ENCODE results near the gene KRTAP1-4.

Gene KRTAP1-4

DNA sequence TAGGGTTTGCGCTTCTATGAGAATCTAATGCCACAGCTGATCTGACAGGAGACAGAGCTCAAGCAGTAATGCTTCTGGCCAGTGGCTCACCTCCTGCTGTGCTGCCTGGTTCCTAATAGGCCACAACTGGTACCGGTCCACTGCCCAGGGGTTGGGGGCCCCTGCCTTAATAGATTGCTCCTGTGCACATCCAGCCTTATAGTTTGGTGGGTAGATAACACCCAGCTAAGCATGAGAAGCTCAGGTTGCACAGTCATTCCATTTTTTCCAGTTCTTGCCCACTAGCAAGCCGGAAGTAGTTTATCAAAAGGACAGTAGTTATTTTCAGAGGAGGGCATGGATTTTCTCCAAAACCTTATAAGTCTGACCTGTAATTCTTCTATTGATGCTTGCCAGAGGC is 10.6 kb downstream of the KRTAP1-4 start:
- H3K27me3 ChIP-seq (ENCODE audit: control insufficient read depth, low read length): no peaks in the 10 kb centered on the region
- H3K27ac ChIP-seq (ENCODE audit: low read depth, low read length): no peak overlapping the region
- no peaks in the 10 kb centered on the region for H3K4me1 ChIP-seq (ENCODE audit: control insufficient read depth, low read length)
- H3K4me2 ChIP-seq (ENCODE audit: low read length): no peak overlapping the region
- no peaks in the 10 kb centered on the region for H3K9me3 ChIP-seq (ENCODE audit: control insufficient read depth, insufficient read depth, low read length)
- no peaks in the 10 kb centered on the region for H4K20me1 ChIP-seq (ENCODE audit: control insufficient read depth, insufficient read depth, low read depth, low read length)
- H3F3A ChIP-seq (ENCODE audit: control insufficient read depth, insufficient read depth): no peaks in the 10 kb centered on the region
- no peak for TF ChIP-seq EZH2phosphoT487 (IDR thresholded peaks at IDR 0.05; ENCODE audit: borderline replicate concordance, low read length)
- TF ChIP-seq, protein P1, sequence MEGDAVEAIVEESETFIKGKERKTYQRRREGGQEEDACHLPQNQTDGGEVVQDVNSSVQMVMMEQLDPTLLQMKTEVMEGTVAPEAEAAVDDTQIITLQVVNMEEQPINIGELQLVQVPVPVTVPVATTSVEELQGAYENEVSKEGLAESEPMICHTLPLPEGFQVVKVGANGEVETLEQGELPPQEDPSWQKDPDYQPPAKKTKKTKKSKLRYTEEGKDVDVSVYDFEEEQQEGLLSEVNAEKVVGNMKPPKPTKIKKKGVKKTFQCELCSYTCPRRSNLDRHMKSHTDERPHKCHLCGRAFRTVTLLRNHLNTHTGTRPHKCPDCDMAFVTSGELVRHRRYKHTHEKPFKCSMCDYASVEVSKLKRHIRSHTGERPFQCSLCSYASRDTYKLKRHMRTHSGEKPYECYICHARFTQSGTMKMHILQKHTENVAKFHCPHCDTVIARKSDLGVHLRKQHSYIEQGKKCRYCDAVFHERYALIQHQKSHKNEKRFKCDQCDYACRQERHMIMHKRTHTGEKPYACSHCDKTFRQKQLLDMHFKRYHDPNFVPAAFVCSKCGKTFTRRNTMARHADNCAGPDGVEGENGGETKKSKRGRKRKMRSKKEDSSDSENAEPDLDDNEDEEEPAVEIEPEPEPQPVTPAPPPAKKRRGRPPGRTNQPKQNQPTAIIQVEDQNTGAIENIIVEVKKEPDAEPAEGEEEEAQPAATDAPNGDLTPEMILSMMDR (IDR thresholded peaks at IDR 0.05; ENCODE audit: low read depth, low read length, poor library complexity, severe bottlenecking): no peak
- H3K9me2 ChIP-seq (replicated peaks; ENCODE audit: control insufficient read depth, low read length): no peaks in the 10 kb centered on the region
- H3K4me3 ChIP-seq (ENCODE audit: low read length): no peak overlapping the region
- no peaks in the 10 kb centered on the region for H3K79me2 ChIP-seq (ENCODE audit: control insufficient read depth, low read length)
- H3K36me3 ChIP-seq (ENCODE audit: control insufficient read depth, low read length): no peaks in the 10 kb centered on the region

DNA sequence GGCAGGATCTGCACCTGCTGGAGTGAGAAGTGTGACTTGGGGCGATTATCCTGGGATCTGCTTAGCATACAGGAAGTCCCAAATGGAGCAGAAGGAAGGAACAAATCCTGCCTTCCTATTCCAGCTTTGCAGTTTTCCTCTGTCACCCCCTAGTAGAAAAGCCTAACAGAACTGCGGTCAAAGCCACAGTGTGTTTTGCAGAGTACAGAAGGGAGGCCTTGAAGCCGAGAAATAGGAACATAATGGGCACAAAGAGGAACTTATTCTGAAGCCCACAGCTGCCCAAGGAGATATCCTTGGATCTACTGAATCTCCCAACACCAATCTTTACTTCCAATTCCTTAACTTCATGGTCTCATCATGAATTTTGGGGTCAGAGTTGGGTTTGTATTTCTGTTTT is 11.5 kb downstream of the KRTAP1-4 start:
- no peak overlapping the region for H3K4me3 ChIP-seq (ENCODE audit: low read length)
- H3F3A ChIP-seq (ENCODE audit: control insufficient read depth, insufficient read depth): no peaks in the 10 kb centered on the region
- no peaks in the 10 kb centered on the region for H3K36me3 ChIP-seq (ENCODE audit: control insufficient read depth, low read length)
- H3K79me2 ChIP-seq (ENCODE audit: control insufficient read depth, low read length): no peaks in the 10 kb centered on the region
- no peaks in the 10 kb centered on the region for H3K9me3 ChIP-seq (ENCODE audit: control insufficient read depth, insufficient read depth, low read length)
- no peaks in the 10 kb centered on the region for H3K4me1 ChIP-seq (ENCODE audit: control insufficient read depth, low read length)
- no peaks in the 10 kb centered on the region for H3K27me3 ChIP-seq (ENCODE audit: control insufficient read depth, low read length)
- H4K20me1 ChIP-seq (ENCODE audit: control insufficient read depth, insufficient read depth, low read depth, low read length): no peaks in the 10 kb centered on the region
- no peak for TF ChIP-seq EZH2phosphoT487 (IDR thresholded peaks at IDR 0.05; ENCODE audit: borderline replicate concordance, low read length)
- TF ChIP-seq, protein P1 (IDR thresholded peaks at IDR 0.05; ENCODE audit: low read depth, low read length, poor library complexity, severe bottlenecking): no peak
- H3K27ac ChIP-seq (ENCODE audit: low read depth, low read length): no peak overlapping the region
- H3K4me2 ChIP-seq (ENCODE audit: low read length): no peak overlapping the region
- H3K9me2 ChIP-seq (replicated peaks; ENCODE audit: control insufficient read depth, low read length): no peaks in the 10 kb centered on the region

DNA sequence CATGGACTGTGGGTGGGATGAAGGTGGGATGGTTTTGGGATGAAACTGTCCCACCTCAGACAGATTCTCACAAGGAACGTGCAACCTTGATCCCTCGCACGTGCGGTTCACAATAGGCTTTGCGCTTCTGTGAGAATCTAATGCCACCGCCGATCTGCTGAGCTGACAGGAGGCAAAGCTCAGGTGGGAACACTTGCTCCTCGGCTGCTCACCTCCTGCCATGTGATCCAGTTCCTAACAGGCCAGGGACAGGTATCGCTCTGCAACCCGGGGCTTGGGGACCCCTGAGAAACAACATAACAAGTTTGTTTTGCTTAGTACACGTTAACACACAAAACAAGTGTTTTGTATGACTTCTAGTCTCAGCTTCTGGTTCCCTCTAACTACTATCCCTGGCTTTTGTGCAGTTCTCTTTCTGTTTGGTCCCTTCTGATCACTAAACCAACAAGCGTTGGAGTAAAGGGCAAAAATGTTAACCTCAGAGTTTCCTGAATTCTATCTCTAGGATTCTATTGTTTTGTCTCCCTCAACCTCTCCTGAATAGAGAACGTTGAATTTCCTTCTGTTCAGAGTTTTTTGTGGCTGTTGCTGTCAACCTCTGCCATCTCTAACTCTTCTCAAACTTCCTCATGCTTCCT is 13.3 kb downstream of the KRTAP1-4 start:
- Histone ChIP-seq H3K9me3 (ENCODE audit: control insufficient read depth, insufficient read depth, low read length) (no peaks in the 10 kb centered on the region), H3K79me2 (ENCODE audit: control insufficient read depth, low read length) (no peaks in the 10 kb centered on the region), H3K4me1 (ENCODE audit: control insufficient read depth, low read length) (no peaks in the 10 kb centered on the region), H4K20me1 (ENCODE audit: control insufficient read depth, insufficient read depth, low read depth, low read length) (no peaks in the 10 kb centered on the region), H3K9me2 (replicated peaks; ENCODE audit: control insufficient read depth, low read length) (no peaks in the 10 kb centered on the region), H3K36me3 (ENCODE audit: control insufficient read depth, low read length) (no peaks in the 10 kb centered on the region), H3K4me3 (ENCODE audit: low read length) (no peak overlapping the region), H3K27ac (ENCODE audit: low read depth, low read length) (no peak overlapping the region), H3K27me3 (ENCODE audit: control insufficient read depth, low read length) (no peaks in the 10 kb centered on the region), H3K4me2 (ENCODE audit: low read length) (no peak overlapping the region), H3F3A (ENCODE audit: control insufficient read depth, insufficient read depth) (no peaks in the 10 kb centered on the region)
- no peak for TF ChIP-seq EZH2phosphoT487 (IDR thresholded peaks at IDR 0.05; ENCODE audit: borderline replicate concordance, low read length)
- TF ChIP-seq, protein P1 (IDR thresholded peaks at IDR 0.05; ENCODE audit: low read depth, low read length, poor library complexity, severe bottlenecking): no peak
